ENCODE data around the gene CDH15. TPM values are rescaled to one million over a fixed set of nuclear protein-coding genes. Genes with fewer than 3 reads are reported as not detected.
A peak's percentile ranks its signal among the peaks of the same experiment; 100 is the strongest.

Gene CDH15, protein sequence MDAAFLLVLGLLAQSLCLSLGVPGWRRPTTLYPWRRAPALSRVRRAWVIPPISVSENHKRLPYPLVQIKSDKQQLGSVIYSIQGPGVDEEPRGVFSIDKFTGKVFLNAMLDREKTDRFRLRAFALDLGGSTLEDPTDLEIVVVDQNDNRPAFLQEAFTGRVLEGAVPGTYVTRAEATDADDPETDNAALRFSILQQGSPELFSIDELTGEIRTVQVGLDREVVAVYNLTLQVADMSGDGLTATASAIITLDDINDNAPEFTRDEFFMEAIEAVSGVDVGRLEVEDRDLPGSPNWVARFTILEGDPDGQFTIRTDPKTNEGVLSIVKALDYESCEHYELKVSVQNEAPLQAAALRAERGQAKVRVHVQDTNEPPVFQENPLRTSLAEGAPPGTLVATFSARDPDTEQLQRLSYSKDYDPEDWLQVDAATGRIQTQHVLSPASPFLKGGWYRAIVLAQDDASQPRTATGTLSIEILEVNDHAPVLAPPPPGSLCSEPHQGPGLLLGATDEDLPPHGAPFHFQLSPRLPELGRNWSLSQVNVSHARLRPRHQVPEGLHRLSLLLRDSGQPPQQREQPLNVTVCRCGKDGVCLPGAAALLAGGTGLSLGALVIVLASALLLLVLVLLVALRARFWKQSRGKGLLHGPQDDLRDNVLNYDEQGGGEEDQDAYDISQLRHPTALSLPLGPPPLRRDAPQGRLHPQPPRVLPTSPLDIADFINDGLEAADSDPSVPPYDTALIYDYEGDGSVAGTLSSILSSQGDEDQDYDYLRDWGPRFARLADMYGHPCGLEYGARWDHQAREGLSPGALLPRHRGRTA
- 4.3 TPM for total RNA-seq

DNA sequence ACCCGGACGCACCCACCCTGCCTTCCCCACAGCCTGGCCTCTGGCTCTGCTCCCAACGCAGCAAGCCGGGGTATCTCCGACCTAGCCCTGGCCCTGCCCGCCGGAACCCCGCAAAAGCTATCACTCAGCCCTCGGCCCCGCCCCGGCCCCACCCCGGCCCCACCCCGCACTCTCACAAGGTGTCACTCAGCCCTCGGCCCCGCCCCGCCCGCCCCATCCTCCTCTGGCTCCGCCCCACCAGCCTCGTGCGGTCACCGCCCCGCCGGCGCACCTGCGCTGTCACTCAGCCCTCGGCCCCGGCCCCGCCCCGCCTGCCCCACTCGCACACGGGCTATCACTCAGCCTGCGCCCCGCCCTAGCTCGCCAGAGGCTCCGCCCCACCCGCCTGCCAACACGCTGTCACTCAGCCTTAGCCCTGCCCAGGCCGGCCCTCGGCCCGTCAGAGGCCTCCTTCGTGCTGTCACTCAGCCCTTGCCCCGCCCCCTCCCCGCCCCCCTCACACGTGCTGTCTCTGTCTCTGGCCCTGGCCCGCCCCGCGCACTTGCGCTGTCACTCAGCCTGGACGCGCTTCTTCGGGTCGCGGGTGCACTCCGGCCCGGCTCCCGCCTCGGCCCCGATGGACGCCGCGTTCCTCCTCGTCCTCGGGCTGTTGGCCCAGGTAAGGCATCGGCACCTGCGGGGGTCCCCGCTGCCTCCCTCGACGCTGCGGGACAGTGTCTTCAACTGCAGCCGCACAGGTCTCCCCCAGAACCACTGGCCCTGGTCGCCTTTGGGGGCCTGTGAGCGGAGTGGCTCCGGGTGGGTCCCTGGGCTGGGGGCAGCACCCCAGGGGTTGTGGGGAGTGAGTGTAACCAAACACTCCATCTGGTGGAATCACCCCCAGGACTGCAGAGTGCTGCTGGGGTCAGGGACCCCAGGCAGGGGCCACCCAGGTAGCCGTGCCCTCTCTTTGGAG, at the start of gene CDH15:
TSS of gene CDH15 (plus strand) at position 533 of the 955 bp plus-strand sequence. CDS start at position 617, 84 bp downstream.
- DNase-seq (ENCODE audit: low spot score) (peak; percentile 86), ATAC-seq (peak; percentile 82)

DNA sequence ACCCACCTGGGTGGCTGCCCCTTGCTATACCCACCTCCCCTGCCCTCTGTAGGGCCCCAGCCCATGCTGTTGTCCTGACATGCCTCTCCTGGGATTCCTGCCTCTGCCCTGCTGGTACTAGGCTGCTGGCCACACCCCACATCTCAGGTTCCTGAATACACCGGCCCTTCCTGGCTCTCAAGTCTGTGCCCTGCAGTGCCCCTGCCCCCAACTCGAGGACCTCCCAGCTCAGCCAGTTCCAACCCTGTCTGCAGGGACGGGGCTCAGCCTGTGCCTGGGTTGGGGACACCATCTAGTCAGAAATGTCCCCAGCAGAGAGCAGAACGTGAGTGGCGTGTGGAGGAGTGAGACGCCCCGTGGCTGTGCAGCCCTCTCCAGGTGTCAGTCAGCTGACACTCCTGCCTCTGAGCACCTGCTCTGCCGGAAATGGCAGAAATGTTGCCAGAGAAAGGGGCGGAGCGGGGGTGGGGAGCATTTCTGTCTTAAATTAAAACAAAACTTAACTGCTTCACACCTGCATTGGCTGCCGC, 49.2 kb upstream of the CDH15 start:
- DNase-seq (ENCODE audit: low spot score) (no peak), ATAC-seq (no peak)

DNA sequence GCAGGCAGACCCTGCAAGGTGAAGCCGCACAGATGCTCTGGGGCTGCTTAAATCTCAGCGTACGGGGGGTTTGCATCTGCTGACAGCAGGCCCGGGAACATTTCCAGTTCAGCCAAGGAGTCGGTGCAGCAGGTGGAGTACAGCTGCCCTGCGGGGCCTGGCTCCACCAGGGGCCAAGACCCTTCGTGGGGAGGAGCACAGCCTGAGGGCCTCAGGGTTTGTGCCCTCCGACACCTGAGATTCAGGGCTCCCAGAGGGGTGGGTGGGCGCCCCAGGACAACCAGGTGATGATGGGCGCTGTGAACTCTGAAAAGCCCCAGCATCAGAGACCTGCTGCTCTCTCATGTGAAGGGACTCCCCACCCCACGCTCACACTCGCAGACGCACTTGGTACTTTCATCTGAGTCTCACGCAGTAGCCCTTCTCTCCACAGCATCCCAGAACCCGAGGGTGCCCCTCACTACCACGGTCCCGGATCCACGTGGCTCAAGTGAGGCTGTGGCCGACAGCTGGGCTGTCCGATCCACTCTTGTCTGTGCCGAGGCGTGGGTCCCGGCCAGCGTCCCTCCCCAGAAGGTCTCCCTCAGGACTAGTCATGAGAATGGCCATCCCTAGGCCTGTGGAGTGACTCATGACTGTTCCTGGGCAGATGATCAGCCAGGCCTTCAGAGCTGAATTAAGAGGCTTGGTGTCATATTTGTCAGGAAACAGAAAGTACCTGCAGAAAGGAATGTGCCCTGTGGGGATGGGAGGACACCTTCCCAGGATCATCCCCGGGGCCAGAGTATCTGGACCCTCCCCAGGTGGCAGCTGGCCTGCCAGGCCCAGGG, 48.3 kb upstream of the CDH15 start:
- ATAC-seq = no peak
- DNase-seq (ENCODE audit: low spot score) = no peak

DNA sequence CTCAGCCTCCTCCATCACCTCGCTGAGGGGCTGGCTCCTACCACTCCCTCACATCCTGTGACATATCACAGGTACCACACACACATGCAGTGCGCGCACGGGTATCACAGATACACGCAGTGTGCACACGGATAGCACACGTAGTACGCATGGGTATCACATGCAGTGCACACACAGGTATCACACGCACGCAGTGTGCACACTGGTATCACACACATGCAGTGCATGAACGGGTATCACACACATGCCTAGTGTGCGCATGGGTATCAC, 47.8 kb upstream of the CDH15 start:
- ATAC-seq = no peak

DNA sequence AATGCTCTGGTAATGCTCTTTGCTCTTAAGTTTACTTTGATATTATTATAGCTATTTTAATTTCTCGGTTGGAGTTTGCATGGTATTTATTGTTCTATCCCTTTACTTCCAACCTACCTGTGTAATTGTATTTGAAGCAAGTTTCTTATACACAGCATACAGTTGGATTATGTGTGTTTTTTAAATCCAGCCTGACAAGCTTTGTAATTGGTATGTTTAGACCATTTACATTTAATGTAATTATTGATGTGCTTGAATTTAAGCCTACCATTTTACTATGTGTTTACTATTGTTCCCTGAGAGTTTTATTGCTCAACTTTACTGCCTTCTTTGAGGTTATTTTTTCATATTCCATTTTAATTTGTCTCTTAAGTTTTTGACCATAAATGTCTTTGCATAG, 42.2 kb upstream of the CDH15 start:
- ATAC-seq (no peak), DNase-seq (ENCODE audit: low spot score) (no peak)

More for the DNA sequence above, 47.8 kb upstream of the CDH15 start:
- DNase-seq (ENCODE audit: low spot score) = no peak

DNA sequence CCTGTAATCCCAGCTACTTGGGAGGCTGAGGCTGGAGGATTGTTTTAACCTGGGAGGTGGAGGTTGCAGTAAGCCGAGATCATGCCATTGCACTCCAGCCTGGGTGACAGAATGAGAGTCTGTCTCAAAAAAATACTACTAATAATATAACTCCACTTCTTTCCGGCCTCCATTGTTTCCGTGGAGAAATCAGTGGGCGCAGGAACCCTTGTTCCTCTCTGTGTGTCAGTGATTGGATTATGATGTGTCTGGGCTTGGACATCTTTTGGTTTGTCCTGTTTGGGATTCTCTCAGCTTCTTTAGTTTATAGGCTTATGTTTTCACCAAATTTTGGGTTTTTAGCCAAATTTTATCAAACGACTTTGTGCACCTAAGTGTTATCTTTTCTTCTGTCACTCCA, 41.1 kb upstream of the CDH15 start:
- no peak for DNase-seq (ENCODE audit: low spot score)
- no peak for ATAC-seq

DNA sequence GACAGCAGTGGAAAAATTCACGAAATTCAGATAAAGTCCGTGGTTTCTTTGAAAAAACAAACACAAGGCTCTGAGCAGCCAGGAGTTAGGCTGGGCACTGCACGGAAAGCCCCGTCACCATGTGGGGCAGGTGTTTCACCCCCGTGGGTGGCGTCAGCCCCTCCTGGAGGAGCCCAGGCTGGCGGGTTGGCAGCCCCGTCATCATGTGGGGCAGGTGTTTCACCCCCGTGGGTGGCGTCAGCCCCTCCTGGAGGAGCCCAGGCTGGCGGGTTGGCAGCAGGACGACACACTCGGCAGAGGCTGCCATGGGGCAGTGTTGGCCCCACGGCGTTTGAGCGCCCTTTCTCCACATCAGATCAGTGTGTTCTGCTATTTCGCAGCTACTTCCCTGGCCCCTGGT, 39.8 kb upstream of the CDH15 start:
- no peak for DNase-seq (ENCODE audit: low spot score)
- ATAC-seq = no peak

DNA sequence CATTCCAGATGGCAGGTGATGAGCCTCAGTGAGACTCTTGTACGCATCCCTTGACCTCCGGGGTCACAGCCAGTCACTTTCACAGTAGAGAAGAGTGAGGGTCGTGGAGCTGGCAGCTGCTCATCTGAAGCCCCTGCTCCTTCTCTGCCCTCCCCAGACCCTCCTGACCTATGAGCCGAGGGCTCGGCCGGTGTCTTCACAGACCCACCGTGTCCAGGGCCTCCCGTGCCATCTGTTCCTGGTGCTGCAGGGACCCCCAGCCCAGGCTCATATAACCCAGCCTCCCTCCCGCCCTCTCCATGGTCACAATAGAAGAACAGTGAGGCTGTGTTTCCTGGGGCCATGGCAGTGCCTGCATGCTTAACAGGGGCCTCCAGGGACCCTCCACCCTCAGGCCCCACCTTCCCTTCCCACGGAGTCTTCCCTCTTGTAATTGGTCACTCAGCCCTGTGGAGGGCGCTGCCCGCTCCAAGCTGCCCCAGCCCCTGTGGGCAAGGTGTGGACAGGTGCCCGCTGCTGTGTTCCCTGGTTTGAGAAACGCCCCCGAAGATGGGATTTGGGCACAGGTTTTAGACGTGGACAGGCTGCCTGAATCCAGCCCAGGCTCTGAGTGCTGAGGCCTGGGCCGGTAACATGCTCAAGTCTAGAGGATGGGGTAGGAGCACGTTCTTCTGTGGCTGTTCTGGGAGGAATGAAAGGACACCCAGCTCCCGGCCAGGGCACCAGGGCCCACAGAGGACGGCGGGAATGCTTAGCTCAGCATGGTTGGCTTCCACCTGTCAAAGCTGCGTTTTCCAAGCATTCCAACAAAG, 39.1 kb upstream of the CDH15 start:
- DNase-seq (ENCODE audit: low spot score) (no peak), ATAC-seq (no peak)

DNA sequence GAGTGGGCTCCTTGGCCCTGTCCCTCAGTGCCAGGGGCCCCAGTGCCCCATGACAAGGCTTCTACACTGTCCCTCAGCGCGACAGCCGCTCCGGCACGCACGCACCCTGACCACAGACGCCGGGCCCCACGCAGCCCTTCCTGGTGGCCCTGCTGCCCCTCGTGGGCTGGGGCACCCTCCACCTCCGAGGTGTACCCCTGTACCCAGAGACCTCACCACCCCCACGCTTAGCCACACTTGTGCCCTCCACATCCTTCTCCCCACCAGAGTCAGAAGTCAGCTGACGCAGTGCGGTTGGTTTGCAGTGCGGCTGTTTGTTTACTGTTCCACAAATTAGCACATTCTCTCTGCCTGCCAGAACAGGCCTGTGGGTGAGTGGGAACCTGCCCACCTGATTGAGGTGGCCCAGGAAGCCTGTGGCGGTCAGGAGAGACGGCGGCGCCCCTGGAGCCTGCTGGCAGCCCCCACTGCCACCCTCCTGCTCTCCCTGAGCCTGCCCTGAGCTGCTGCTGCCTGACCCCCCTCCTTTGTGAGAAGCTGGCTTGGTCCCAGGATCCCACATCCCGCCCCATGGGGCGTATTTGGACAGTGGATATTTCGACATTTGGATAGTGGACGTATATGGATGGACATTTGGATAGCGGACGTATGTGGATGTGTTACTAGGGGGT, 38.0 kb upstream of the CDH15 start:
- DNase-seq (ENCODE audit: low spot score) = no peak

DNA sequence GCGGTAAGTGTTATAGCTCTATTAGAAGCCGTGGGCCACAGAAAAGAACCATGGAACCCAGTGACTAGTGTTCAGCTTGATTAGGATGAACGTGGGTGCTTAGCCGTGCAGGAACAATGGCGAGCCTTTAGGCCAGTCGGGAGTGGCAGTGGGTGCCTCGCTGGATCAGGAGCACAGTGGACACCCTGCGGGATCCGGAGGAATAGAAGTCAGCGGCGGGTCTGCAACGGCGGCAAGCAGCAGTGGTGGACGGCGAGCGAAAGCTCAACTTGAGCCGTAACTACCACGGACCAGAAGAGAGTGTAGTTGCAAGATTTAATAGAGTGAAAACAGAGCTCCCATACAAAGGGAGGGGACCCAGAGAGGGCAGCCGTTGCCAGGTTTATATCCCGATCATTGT, 37.3 kb upstream of the CDH15 start:
- ATAC-seq (no peak), DNase-seq (ENCODE audit: low spot score) (no peak)

More for the DNA sequence above, 38.0 kb upstream of the CDH15 start:
- no peak for ATAC-seq

DNA sequence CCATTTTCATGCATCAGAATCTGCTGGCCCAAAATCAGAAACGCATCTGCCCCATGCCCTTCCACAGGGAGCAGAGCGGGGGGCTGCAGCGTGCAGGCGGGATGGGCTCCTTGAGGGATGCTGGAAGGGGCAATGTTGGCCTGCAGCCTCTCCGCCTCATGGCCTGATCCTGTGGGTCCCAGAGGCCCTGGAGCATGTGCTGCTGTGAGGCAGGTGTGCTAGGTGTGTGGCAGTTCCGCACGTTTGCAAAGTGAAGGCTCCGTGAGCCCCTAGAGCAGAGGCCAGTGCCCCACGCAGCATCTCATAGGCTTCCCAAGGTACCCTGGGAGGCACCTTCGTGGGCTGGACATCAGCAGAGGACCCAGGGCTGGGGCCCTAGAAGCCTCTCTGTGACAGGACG, 36.4 kb upstream of the CDH15 start:
- no peak for ATAC-seq
- no peak for DNase-seq (ENCODE audit: low spot score)

DNA sequence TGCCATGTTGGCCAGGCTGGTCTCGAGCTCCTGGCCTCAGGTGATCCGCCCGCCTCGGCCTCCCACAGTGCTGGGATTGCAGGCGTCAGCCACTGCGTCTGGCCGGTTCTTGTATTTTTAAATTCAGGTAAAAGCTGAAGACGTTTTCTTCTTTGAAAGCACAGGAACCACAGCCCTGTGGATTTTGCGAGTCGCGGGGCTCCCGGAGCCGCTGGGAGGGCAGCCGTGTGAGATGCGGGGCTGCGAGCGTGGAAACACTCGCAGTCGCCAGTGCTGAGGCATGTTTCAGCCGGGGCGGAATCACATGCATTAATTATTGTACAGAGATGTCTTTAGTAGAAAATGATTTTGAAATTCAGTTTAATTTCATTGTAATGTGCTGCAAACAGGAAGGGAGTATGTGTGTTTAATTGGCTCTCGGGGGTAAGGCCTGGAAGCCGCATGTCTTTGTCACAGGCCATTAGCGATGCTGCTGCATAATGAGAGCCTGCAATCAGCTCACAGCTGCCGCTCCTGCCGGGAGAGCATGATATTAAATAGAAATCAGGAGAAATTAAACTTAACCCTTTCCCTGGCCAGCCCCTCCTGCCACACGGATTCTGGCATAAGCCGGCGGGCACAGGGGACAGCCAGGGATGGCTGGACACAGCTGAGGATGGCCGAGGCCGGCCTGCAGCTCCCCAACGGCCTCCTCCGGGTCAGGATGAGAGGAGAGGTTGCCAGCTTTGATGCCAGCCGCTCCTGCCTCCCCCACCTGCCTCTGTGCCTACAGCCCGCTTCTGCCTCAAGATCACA, 35.4 kb upstream of the CDH15 start:
- ATAC-seq (no peak), DNase-seq (ENCODE audit: low spot score) (no peak)

DNA sequence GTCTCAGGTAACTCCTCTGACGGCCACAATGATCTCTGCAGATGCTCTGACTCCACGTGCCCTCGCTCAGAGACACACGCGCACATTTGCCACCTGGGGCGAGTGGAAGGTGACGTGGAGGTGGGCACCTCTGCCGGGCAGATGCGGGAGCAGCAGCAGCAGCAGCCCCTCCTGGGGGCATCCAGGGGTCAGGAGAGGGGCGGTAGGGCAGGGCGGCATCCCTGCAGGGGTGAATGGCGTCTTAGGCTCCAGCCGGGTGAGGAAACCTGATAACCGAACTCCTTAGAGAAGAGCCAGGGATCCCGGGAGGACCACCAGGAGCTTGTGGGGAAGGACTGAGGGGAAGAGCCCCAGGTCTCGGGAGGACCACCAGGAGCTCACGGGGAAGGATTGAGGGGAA, 34.6 kb upstream of the CDH15 start:
- ATAC-seq = no peak
- no peak for DNase-seq (ENCODE audit: low spot score)

DNA sequence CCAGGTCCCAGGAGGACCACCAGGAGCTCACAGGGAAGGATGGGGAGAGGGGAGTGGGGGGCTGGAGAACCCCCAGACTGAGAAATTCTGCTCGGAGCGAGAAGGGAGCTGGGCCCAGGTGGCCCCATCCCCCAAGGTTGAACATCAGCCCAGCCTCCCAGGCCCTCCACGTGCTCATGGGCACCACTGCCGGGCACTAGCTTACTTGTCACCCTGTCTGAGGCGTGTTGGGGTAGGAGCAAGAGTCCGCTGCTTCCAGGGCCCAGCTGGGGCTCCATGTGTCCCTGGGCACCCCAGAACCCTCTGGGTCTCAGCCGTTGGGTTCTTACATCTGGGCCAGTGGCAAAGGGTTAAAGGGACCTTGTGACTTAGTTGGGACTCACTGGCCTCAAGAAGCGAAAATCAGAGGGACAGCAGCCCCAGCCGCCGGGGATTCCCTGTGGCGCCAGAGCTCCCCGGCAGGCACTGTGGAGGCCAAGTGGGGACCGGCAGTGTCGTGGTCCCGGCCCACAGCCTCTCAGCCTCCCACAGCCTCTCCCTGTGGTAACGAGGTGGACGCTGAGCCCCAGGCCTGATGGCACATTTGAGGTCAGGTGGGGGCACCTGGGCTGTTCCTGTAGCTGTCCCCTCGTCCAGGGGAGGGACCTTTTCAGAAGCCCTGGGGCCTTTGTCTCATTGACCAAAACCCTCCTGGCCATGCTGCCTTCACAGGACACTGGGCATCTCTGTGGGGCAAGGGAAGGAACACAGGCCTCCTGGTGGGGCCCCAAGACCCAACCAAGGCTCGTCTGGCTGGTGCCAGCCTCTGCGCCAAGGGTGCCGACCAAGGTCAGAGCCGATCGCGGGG, 33.7 kb upstream of the CDH15 start:
- ATAC-seq = no peak
- DNase-seq (ENCODE audit: low spot score) = no peak

DNA sequence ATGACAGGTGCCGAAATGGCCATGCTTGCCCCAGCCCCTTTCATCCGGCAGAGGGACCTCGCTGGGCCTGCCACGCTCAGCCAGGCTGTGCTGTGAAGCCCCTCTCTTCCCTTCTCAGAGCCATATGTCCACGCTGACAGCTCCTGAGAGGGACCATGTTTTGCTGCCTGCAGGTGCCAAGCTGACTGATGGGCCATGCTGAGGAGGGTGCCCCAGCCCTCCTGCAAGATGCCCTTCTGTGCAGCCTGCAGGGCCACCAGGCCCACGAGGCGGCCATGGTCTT, 33.1 kb upstream of the CDH15 start:
- ATAC-seq (no peak), DNase-seq (ENCODE audit: low spot score) (no peak)

DNA sequence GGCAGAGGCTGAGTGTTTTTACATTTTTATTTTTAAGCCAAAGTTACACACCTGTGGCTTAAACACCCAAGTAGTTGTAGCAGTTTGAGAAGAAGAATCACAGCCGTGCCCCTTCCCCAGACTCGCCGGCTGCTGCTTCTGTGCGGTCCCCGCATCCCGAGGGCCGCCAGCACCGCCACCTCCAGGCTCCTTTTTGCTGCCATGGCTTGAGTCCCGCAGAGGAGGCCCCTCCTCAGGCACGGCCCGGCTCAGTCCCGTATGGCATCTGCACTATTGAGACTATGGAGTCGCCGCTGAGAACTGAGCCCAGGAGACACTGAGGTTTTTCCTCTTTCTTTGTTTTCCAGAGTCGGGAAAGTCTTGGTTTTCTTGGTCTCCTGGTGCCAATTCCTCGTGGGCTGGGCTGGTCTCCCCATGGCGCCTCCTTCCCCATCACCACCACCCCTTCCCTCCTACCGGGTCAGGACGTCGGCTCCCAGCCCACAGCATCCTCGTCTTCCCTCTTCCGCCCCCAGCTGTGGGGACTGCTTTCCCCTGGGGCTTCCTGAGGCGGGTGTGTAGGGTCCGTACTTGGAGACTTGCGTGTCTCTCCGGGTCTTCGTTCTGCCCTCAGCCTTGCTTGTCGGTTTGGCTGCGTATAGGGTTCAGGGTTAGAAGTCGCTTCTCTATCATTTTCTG, 32.6 kb upstream of the CDH15 start:
- ATAC-seq (no peak), DNase-seq (ENCODE audit: low spot score) (no peak)

DNA sequence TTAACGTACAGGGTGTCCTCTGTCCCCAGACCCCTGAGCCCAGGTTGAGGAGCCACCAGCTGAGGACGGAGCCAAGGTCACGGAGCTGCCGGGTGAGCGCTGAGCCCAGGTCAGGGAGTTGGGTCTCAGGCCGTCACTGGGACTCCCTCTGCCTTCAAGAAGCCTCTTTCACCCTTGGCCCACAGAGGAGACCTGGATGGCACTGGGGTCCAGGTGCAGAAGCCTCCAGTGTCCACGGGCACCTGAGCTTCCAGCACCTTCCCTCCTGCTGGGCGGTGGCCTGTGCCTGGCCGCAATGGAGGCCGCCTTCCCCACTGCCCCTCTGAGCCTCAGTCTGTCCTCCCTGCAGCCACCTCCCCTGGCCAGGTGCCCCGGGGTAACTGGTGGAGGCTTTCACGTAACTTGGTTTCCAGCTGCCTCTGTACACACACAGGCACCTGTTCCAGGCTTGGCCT, 31.6 kb upstream of the CDH15 start:
- no peak for DNase-seq (ENCODE audit: low spot score)
- no peak for ATAC-seq
